ENCODE results near the gene C2CD4C.
"Not testable (repeated sequence)": the region's sequence is repeated elsewhere in the genome, so short reads cannot be mapped to it uniquely, and the experiment has no call there.

The C2CD4C gene

DNA sequence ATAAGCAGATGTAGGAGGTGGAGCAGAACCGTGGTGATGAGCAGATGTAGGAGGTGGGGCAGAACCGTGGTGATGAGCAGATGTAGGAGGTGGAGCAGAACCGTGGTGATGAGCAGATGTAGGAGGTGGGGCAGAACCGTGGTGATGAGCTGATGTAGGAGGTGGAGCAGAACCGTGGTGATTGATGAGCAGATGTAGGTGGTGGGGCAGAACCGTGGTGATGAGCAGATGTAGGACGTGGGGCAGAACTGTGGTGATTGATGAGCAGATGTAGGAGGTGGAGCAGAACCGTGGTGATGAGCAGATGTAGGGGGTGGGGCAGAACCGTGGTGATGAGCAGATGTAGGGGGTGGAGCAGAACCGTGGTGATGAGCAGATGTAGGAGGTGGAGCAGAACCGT is 27.0 kb downstream of the C2CD4C start:
- DNase-seq (ENCODE audit: low read depth in 2 of 2) = not testable (repeated sequence)

- DNase-seq (ENCODE audit: low read depth in 2 of 2) = not testable (repeated sequence)
Observed at GRCh38 chr19:380618-381219, 28.2 kb downstream of the C2CD4C start.

DNA sequence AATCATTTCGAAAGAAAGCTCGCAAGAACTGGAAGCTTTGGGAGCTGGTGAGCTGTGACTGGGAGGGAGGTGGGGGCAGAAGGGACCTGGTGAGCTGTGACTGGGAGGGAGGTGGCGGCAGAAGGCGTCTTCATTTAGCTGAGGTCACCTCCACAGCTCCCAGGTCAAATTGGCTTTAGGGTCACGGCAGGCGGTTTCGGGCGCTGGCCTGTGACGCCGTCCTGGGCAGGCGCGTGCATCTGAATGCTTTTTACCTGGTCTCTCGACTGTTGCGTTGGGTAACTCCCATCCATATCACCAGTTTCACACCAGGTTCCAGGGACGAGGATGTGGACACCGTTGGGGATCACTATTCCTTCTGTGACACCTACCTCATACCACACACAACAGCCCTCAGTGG is 29.2 kb downstream of the C2CD4C start:
- DNase-seq (ENCODE audit: low read depth in 2 of 2) = no peak

GRCh38 chr19:378706-379105 is 30.2 kb downstream of the C2CD4C start:
- DNase-seq (ENCODE audit: low read depth in 2 of 2) = no peak

GRCh38 chr19:377801-378581 is 31.0 kb downstream of the C2CD4C start:
- no peak for DNase-seq (ENCODE audit: low read depth in 2 of 2)

DNA sequence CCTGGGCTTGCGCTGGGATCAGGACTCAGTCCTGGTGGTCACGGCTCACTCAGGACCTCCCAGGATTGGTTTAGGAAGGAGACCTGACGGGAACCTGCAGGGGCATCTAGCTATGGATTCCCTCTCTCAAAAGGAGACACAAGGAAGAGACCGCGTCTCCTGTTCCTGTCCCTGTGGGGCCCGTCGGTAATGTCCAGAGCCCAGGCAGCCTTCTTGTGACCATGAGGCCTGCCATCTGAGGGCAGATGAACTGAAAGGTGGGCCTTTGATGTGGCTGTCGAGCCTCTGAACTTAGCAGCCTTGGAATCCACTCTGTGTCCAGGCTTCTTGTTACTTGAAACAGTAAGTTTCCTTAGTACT is 32.9 kb downstream of the C2CD4C start:
- no peak for DNase-seq (ENCODE audit: low read depth in 2 of 2)

- DNase-seq (ENCODE audit: low read depth in 2 of 2) = no peak
Observed at GRCh38 chr19:375395-376110, 33.4 kb downstream of the C2CD4C start.

GRCh38 chr19:374886-375235 is 34.1 kb downstream of the C2CD4C start:
- DNase-seq (ENCODE audit: low read depth in 2 of 2) = no peak

- no peak for DNase-seq (ENCODE audit: low read depth in 2 of 2)
Observed at GRCh38 chr19:374183-374885, 34.6 kb downstream of the C2CD4C start.

- DNase-seq (ENCODE audit: low read depth in 2 of 2) = no peak
Observed at GRCh38 chr19:373391-374182, 35.4 kb downstream of the C2CD4C start.

GRCh38 chr19:372306-372890 is 36.5 kb downstream of the C2CD4C start:
- no peak for DNase-seq (ENCODE audit: low read depth in 2 of 2)

- no peak for DNase-seq (ENCODE audit: low read depth in 2 of 2)
Observed at GRCh38 chr19:371501-372168, 37.3 kb downstream of the C2CD4C start.

GRCh38 chr19:370641-371330 is 38.2 kb downstream of the C2CD4C start:
- DNase-seq (ENCODE audit: low read depth in 2 of 2) = no peak

GRCh38 chr19:369876-370275 is 39.1 kb downstream of the C2CD4C start:
- no peak for DNase-seq (ENCODE audit: low read depth in 2 of 2)

GRCh38 chr19:369256-369655 is 39.7 kb downstream of the C2CD4C start:
- no peak for DNase-seq (ENCODE audit: low read depth in 2 of 2)

DNA sequence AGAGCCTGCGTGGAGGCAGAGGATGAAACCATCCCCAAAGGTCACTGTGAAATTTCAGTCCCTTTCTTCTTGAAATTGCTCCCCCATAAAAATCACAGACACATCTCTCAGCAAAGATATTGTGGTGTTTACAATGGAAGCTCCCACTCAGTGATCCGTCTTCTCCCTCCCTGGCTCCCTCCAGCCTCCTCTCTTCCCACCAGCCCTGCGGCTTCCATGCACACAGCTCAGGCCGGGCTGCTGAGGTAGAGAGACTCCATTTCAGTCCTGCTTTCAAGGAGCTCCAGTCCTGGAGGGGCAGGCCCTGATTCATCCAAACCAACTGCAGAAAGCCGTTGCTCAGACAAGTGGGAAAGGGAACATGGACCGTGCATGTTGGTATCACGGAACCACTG is 40.3 kb downstream of the C2CD4C start:
- DNase-seq (ENCODE audit: low read depth in 2 of 2) = no peak

DNA sequence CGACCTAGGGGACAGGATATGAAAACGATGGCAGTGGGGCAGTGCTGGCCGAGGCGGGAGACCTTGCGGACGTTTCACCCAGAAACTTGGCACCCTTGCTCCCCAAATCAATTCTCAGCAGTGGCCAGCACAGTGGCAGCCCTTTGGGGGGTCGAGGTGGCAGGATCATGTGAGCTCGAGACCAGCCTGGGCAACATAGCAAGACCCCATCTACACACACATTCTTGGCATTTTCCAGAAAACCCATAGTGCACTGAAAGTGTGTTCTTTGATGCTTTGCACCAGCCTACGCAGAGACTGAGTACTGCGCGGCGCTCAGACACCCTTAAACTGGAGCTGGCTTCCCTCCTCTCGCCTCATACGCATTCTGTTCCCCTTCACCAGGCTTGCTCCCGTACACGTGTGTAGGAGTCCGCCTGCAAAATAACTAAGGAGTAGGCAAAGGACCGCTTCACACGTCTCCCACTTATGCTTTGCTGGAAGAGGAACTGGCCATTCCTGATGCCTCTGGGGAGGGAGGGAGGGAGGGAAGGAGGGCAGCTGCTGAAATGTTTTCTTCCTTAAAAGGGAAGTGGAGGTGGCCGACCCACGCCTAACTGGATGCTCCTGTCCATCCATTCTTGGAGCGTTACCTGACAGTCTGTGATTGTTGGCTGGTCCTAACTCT is 40.9 kb downstream of the C2CD4C start:
- DNase-seq (ENCODE audit: low read depth in 2 of 2) = no peak

DNA sequence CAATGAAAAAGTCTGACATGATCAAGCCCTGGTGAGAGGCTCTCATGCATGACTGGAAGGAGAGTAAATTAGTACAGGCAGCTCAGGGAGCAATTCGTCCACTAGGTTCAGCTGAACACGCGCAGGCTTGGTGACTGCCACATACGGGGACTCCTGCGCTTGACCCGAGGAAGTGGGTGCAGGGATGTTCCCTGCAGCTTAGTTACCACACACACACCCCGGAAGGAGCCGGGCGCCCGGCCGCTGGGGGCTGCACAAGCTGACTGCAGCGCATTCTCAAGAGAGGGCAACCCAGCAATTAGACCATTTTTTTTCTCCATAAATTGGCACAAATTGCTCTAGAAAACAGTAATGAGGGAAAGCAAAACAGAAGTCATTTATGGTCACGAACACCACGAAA is 41.4 kb downstream of the C2CD4C start:
- no peak for DNase-seq (ENCODE audit: low read depth in 2 of 2)

DNA sequence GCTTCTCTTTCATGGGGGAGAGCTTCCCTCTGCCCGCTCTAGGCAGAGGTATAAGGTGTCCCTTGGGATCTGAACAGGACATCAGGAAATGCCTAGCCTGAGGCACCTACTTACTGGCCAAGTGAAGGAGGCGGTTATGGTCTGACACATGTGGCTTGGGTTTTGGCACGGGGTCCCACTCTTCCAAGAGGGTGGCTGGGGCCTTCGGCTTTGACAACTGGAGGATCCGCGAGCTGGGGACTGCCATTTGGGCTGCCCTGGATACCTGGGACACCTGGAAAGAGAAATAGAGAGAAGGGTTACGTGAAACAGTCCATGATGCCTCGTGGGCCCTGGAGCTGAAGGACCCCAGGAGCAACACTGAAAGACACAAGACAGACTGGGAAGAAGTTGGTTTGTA is 42.0 kb downstream of the C2CD4C start:
- no peak for DNase-seq (ENCODE audit: low read depth in 2 of 2)
